ENCODE measurements around the gene DPP4.

GRCh38 chr2:162070228-162070936, 3.6 kb downstream of the DPP4 start:
- TF ChIP-seq CTCF (IDR thresholded peaks at IDR 0.05; ENCODE audit: poor library complexity, severe bottlenecking) (no peak), EZH2 (IDR thresholded peaks at IDR 0.05; ENCODE audit: borderline replicate concordance, insufficient read depth, low read length, poor library complexity, severe bottlenecking) (no peak), SMC3 (conservative IDR thresholded peaks at IDR 0.05; ENCODE audit: poor library complexity) (no peak), TAF1 (IDR thresholded peaks at IDR 0.05; ENCODE audit: low read depth) (no peak)

All from neural cell (in vitro differentiated cells).